Activated naive CD4-positive, alpha-beta T cell treated with anti-CD3 and anti-CD28 coated beads for 36 hours (primary cell): ENCODE data around the gene BHLHE40. TPM values are rescaled to one million over a fixed set of nuclear protein-coding genes. Genes with fewer than 3 reads are reported as not detected.

Experiments
- CTCF ChIA-PET: fragments of 350-600 bp; sonication (Branson Sonifier 250); formaldehyde crosslinking; loops from one replicate; lab custom pipeline; 2021; ENCODE audit warnings: antibody characterized with exemption; lab: Charles Lee
- DNase-seq: peaks from one replicate; pipeline ENCODE4 v3.0.0-alpha.2; 2020
- H3K27ac Mint-ChIP-seq: one replicate; pipeline ENCODE4 v1.8.0; 2021; ENCODE audit warnings: mild to moderate bottlenecking, mixed read lengths
- H3K27me3 Mint-ChIP-seq: one replicate; pipeline ENCODE4 v1.8.0; 2021; ENCODE audit warnings: low read depth, mixed read lengths
- H3K36me3 Mint-ChIP-seq: one replicate; pipeline ENCODE4 v1.8.0; 2021; ENCODE audit warnings: low read depth, mixed read lengths
- H3K4me1 Mint-ChIP-seq: one replicate; pipeline ENCODE4 v1.8.0; 2021; ENCODE audit warnings: low read depth, mixed read lengths
- H3K4me3 Mint-ChIP-seq: one replicate; pipeline ENCODE4 v1.8.0; 2021; ENCODE audit warnings: mild to moderate bottlenecking, moderate library complexity, mixed read lengths
- H3K9me3 Mint-ChIP-seq: one replicate; pipeline ENCODE4 v1.8.0; 2021; ENCODE audit warnings: mixed read lengths
- intact Hi-C: fragments of 100-400 bp; cut with micrococcal nuclease; formaldehyde crosslinking; loops from one replicate; pipeline ENCODE4 v1.15.1; 2023
- total RNA-seq, 2 experiments: library from RNA; stranded (reverse); gene quantifications; one replicate each; pipeline ENCODE4 v1.2.3, GENCODE V29; 2021

The BHLHE40 gene
- total RNA-seq = 10 to 100 TPM; 98.0 to 98.2 TPM

DNA sequence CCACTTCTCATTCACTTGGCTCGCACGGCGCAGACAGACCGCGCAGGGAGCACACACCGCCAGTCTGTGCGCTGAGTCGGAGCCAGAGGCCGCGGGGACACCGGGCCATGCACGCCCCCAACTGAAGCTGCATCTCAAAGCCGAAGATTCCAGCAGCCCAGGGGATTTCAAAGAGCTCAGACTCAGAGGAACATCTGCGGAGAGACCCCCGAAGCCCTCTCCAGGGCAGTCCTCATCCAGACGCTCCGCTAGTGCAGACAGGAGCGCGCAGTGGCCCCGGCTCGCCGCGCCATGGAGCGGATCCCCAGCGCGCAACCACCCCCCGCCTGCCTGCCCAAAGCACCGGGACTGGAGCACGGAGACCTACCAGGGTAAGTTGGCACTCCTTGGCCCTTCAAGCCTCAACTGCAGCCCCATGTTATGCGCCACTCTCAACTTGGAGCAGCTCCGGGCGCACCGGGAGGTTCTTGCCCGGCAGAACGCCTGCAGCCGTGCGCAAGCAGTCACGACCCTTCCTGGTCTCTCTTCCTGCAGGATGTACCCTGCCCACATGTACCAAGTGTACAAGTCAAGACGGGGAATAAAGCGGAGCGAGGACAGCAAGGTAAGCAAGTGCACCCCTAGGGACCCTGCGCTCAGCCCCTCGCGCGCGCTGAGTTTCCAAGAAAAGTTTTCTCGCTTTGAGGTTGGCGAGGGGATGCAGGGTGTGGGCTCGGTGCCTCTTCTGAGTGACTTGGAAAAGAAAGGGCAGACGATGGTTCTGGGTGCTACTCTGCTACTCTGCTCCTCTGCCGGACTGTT, at the start of gene BHLHE40:
TSS of gene BHLHE40 (plus strand) at position 10 of the 801 bp plus-strand sequence. CDS start at position 292, 282 bp downstream.
- Mint-ChIP-seq H3K9me3 (no peaks in the 10 kb centered on the region), H3K4me1 (peaks cover 62% of the 10 kb centered on the region), H3K27ac (peak within 1 kb of the TSS; percentile 98), H3K36me3 (peaks cover 51% of the 10 kb centered on the region), H3K4me3 (peak within 1 kb of the TSS; percentile 96), H3K27me3 (no peaks in the 10 kb centered on the region)
- DNase-seq = no peak
- intact Hi-C loops = loop anchor here (1.0 to 10.0 kb wide), 6 partner anchors 217 to 1853 kb away; partner anchors contain the start of gene TRNT1
- CTCF ChIA-PET = interaction anchor here (0.7 to 6.3 kb wide), 30 partner anchors 9 to 268 kb away, joined by 3 to 67 read pairs (median 4); no protein-coding TSS in a partner anchor

- Mint-ChIP-seq H3K9me3 (no peaks in the 10 kb centered on the region), H3K4me1 (peaks cover 23% of the 10 kb centered on the region), H3K36me3 (no peaks in the 10 kb centered on the region), H3K27me3 (no peaks in the 10 kb centered on the region), H3K4me3 (no peak overlapping the region), H3K27ac (no peak overlapping the region)
- DNase-seq = no peak
- intact Hi-C loops = no loop called here
- CTCF ChIA-PET = no interaction called here
These were observed 48.7 kb upstream of the BHLHE40 start for GRCh38 chr3:4930501-4930900.

DNA sequence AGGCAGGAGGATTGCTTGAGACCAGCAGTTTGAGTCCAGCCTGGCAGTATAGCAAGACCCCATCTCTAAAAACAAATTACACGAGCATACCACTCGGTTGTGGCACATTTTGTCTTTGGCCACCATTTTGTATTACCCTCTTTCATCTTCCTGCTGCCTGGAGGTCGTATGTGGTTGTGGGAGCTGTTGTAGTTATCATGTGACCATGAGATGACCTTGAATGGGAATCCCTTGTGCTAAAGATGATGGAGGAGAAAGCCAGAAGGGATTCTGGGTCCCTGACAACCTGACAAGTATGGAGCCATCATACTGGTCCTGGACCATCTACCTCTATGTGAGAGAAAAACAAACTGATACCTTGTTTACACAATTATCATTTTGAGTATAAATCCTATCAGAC, 45.2 kb upstream of the BHLHE40 start:
- Mint-ChIP-seq H3K4me3 (no peak overlapping the region), H3K4me1 (peaks cover 15% of the 10 kb centered on the region), H3K27ac (no peak overlapping the region), H3K27me3 (no peaks in the 10 kb centered on the region), H3K36me3 (no peaks in the 10 kb centered on the region), H3K9me3 (no peaks in the 10 kb centered on the region)
- CTCF ChIA-PET = no interaction called here
- no peak for DNase-seq
- intact Hi-C loops = no loop called here

- Mint-ChIP-seq H3K4me3 (no peak overlapping the region), H3K9me3 (no peaks in the 10 kb centered on the region), H3K4me1 (peaks cover 15% of the 10 kb centered on the region), H3K36me3 (no peaks in the 10 kb centered on the region), H3K27me3 (no peaks in the 10 kb centered on the region), H3K27ac (no peak overlapping the region)
- intact Hi-C loops = no loop called here
- CTCF ChIA-PET = interaction anchor here (1.0 kb wide), 1 partner anchor 33 kb away, joined by 5 read pairs; no protein-coding TSS in a partner anchor
- DNase-seq = peak; percentile 26
These were observed 43.9 kb upstream of the BHLHE40 start for GRCh38 chr3:4935347-4935746.

DNA sequence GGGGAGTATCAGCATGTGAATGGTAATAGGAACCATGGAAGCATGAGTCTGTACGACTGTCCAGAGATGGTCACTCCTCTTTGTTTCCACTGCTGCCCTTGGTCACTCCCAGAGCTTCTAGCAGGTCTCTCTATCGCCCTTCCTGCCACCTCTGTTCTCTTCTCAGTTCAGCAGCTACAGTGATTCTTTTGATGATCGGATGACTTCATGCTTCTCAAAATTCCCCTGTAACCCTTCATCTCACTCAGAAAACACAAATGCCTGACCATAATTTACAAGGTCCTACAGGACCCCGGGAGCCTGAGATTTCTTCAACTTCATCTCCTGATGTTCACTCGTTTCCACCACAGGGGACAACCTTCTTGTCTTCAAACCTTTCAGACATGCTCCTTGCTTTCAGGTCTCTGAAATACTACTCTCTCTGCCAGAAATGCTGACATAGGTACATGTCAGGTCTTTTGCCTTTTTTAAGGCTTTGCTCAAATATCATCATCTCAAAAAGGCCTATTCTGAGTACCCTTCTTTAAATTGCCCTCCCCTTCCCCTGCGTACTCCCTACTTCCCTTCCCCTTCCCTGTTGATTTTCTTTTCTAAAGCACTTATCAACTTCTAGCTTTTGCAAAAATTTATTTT, 42.1 kb upstream of the BHLHE40 start:
- peaks cover 15% of the 10 kb centered on the region for H3K4me1 Mint-ChIP-seq
- no peaks in the 10 kb centered on the region for H3K9me3 Mint-ChIP-seq
- H3K27ac Mint-ChIP-seq = no peak overlapping the region
- CTCF ChIA-PET = no interaction called here
- H3K27me3 Mint-ChIP-seq = no peaks in the 10 kb centered on the region
- intact Hi-C loops = no loop called here
- H3K4me3 Mint-ChIP-seq = no peak overlapping the region
- no peaks in the 10 kb centered on the region for H3K36me3 Mint-ChIP-seq
- no peak for DNase-seq

DNA sequence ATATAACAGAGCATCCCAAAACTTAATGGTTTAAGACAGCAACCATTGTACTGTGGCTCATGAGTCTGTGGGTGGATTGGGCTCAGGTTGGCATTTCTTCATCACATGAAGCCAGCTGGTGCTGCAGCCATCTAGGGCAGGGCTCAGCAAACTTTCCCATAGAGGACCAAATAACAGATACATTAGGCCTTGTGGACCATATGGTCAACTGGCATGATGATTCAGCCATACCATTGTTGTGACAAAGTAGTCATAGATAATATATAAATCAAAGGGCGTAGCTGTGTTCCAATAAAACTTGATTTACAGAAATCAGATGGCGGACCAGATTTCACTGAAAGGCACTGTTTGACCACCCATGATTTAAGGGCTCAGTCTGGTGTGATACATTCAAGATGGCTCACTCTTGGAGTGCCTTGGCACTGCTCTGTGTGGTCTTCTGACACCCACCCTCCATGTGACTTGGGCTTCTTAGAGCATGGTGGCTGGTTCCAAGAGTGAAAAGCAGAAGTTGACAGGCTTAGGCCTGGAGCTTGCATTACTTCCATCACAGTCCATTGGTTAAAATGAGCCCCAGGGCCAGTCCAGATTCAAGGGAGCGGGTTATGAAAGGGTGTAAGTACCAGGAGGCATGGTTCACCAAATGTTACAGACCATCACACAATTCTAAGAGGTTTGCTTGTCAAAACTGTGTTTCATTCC, 40.8 kb upstream of the BHLHE40 start:
- Mint-ChIP-seq H3K9me3 (no peaks in the 10 kb centered on the region), H3K27ac (no peak overlapping the region), H3K4me1 (peaks cover 15% of the 10 kb centered on the region), H3K27me3 (no peaks in the 10 kb centered on the region), H3K36me3 (no peaks in the 10 kb centered on the region), H3K4me3 (no peak overlapping the region)
- no peak for DNase-seq
- CTCF ChIA-PET = interaction anchor here (1.1 to 1.2 kb wide), 3 partner anchors 17 to 38 kb away, joined by 3 to 4 read pairs (median 4); no protein-coding TSS in a partner anchor
- intact Hi-C loops = no loop called here

GRCh38 chr3:4939276-4939675, 40.0 kb upstream of the BHLHE40 start:
- Mint-ChIP-seq H3K4me1 (peaks cover 15% of the 10 kb centered on the region), H3K4me3 (no peak overlapping the region), H3K27me3 (no peaks in the 10 kb centered on the region), H3K36me3 (no peaks in the 10 kb centered on the region), H3K9me3 (no peaks in the 10 kb centered on the region), H3K27ac (no peak overlapping the region)
- intact Hi-C loops = no loop called here
- DNase-seq = no peak
- CTCF ChIA-PET = interaction anchor here (0.7 kb wide), 1 partner anchor 66 kb away, joined by 7 read pairs; no protein-coding TSS in a partner anchor

- no peak overlapping the region for H3K4me3 Mint-ChIP-seq
- H3K27ac Mint-ChIP-seq = no peak overlapping the region
- no peak for DNase-seq
- CTCF ChIA-PET = interaction anchor here (0.6 to 0.7 kb wide), 2 partner anchors 59 to 101 kb away, joined by 3 read pairs; no protein-coding TSS in a partner anchor
- H3K9me3 Mint-ChIP-seq = no peaks in the 10 kb centered on the region
- no peaks in the 10 kb centered on the region for H3K36me3 Mint-ChIP-seq
- H3K4me1 Mint-ChIP-seq = peaks cover 9% of the 10 kb centered on the region
- H3K27me3 Mint-ChIP-seq = no peaks in the 10 kb centered on the region
- intact Hi-C loops = no loop called here
These were observed 38.3 kb upstream of the BHLHE40 start for GRCh38 chr3:4940985-4941384.

DNA sequence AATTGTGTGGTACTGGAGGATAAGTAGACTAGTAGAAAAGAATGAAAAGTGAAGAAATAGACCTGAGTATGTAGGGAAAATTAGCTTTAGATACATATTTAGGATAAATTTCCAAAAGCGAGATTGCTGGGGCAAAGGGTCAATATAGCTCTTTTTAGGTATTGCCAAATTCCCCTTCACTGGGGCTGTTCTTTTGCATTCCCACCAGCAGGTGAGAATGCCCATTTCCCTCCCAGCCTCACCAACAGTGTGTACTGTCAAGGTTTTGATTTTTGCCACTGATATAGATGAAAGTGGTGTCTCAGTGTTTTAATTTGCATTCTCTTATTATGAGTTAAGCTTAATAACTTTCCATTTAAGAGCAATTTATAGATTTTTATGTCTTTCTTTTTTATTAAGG, 35.7 kb upstream of the BHLHE40 start:
- no peaks in the 10 kb centered on the region for H3K27me3 Mint-ChIP-seq
- intact Hi-C loops = no loop called here
- H3K27ac Mint-ChIP-seq = no peak overlapping the region
- H3K36me3 Mint-ChIP-seq = no peaks in the 10 kb centered on the region
- no peaks in the 10 kb centered on the region for H3K9me3 Mint-ChIP-seq
- CTCF ChIA-PET = interaction anchor here (0.6 to 1.0 kb wide), 3 partner anchors 84 to 361 kb away, joined by 3 to 6 read pairs (median 3); no protein-coding TSS in a partner anchor
- H3K4me3 Mint-ChIP-seq = no peak overlapping the region
- no peak for DNase-seq
- H3K4me1 Mint-ChIP-seq = no peaks in the 10 kb centered on the region

DNA sequence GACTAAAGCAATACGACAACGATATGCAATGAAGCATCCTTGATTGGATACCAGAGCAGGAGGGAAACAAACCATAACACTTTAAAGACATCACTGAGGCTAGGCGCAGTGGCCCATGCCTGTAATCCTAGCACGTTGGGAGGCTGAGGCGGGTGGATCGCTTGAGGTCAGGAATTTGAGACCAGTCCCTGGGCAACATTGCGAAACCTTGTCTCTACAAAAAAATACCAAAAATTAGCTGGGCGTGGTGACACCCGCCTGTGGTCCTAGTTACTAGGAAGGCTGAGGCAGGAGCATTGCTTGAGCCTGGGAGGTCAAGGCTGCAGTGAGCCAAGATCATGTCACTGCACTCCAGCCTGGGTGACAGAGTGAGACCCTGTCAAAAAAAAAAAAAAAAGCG, 33.9 kb upstream of the BHLHE40 start:
- Mint-ChIP-seq H3K36me3 (no peaks in the 10 kb centered on the region), H3K4me1 (no peaks in the 10 kb centered on the region), H3K9me3 (no peaks in the 10 kb centered on the region), H3K4me3 (no peak overlapping the region), H3K27me3 (no peaks in the 10 kb centered on the region), H3K27ac (no peak overlapping the region)
- no peak for DNase-seq
- intact Hi-C loops = no loop called here
- CTCF ChIA-PET = no interaction called here

- Mint-ChIP-seq H3K4me3 (no peak overlapping the region), H3K27me3 (no peaks in the 10 kb centered on the region), H3K9me3 (no peaks in the 10 kb centered on the region), H3K27ac (no peak overlapping the region), H3K36me3 (no peaks in the 10 kb centered on the region), H3K4me1 (no peaks in the 10 kb centered on the region)
- no peak for DNase-seq
- intact Hi-C loops = no loop called here
- CTCF ChIA-PET = interaction anchor here (0.6 to 0.8 kb wide), 2 partner anchors 26 to 152 kb away, joined by 3 to 4 read pairs; no protein-coding TSS in a partner anchor
These were observed 32.2 kb upstream of the BHLHE40 start for GRCh38 chr3:4947028-4947427.

- CTCF ChIA-PET = no interaction called here
These were observed 30.8 kb upstream of the BHLHE40 start for GRCh38 chr3:4948395-4948794.

More at GRCh38 chr3:4948395-4948794, 30.8 kb upstream of the BHLHE40 start:
- intact Hi-C loops = no loop called here
- Mint-ChIP-seq H3K4me1 (no peaks in the 10 kb centered on the region), H3K9me3 (no peaks in the 10 kb centered on the region), H3K4me3 (no peak overlapping the region), H3K27ac (no peak overlapping the region), H3K27me3 (no peaks in the 10 kb centered on the region), H3K36me3 (no peaks in the 10 kb centered on the region)
- no peak for DNase-seq
